HCT116 (cell line): ENCODE data around the gene OPN3. TPM values are rescaled to one million over a fixed set of nuclear protein-coding genes. Genes with fewer than 3 reads are reported as not detected.

Source experiments
- ATAC-seq: fragments of 200-7000 bp; cut with Tn5 transposase; 2 replicates; pipeline ENCODE4 v1.9.1; 2020; ENCODE audit warnings: mild to moderate bottlenecking, moderate library complexity
- BruUV-seq: library from RNA; stranded (reverse); fragments of 400-500 nt; replicated peaks from 2 replicates; lab custom pipeline; 2021; lab: Mats Ljungman, UMichigan
- CTCF ChIA-PET: fragments of 300-600 bp; sonication (Branson Sonifier 250); formaldehyde crosslinking; loops from one replicate; lab custom pipeline; 2021; ENCODE audit warnings: antibody characterized with exemption; lab: Charles Lee
- POLR2A ChIA-PET: fragments of 300-600, 350-600 bp; sonication (Branson Sonifier 250); formaldehyde crosslinking; loops from one replicate; lab custom pipeline; 2021; ENCODE audit warnings: antibody characterized with exemption; lab: Charles Lee
- RAD21 ChIA-PET, 2 experiments: fragments of 300-600 bp; sonication (Branson Sonifier 250); formaldehyde crosslinking; loops; one replicate each; lab custom pipeline; 2023; ENCODE audit warnings: low total read pairs in 2 of 2; ENCODE audit not compliant: uncharacterized antibody in 2 of 2, unreplicated experiment in 2 of 2, low non-redundant PET in 1 of 2; lab: Charles Lee
- DNase-seq: peaks from one replicate; pipeline ENCODE4 v3.0.0-alpha.2; 2010; ENCODE audit warnings: low read depth, low spot score
- H2AFZ ChIP-seq: fragments of 200-600 bp; shearing (Covaris generic), sonication (generic); 2 replicates; pipeline ENCODE4 v1.6.1; 2017; ENCODE audit warnings: low read depth, mixed run types, mixed read lengths, antibody characterized with exemption, low read length; ENCODE audit not compliant: poor library complexity, severe bottlenecking
- H3K27ac ChIP-seq: 2 replicates; pipeline ENCODE4 v1.5.1; 2012; ENCODE audit warnings: low read depth, low read length
- H3K27me3 ChIP-seq: fragments of 200-600 bp; sonication (generic); 2 replicates; pipeline ENCODE4 v1.6.1; 2016; ENCODE audit warnings: mixed run types, low read length, mixed read lengths; ENCODE audit not compliant: insufficient read depth
- H3K36me3 ChIP-seq, 2 experiments: fragments of 200-500 bp in 1 of 2; fragments of 200-600 bp in 1 of 2; sonication (Bioruptor generic) in 1 of 2; sonication (generic) in 1 of 2; 2 replicates each; pipeline versions ENCODE4 v1.5.1 to v1.6.1; 2014 to 2016; ENCODE audit warnings: low read length in 2 of 2, inconsistent platforms in 1 of 2, mixed read lengths in 1 of 2, mixed run types in 1 of 2; ENCODE audit not compliant: insufficient read depth in 2 of 2, control insufficient read depth in 1 of 2
- H3K4me1 ChIP-seq, 2 experiments: fragments of 200-600 bp in 1 of 2; sonication (generic) in 1 of 2; 2 replicates each; pipeline versions ENCODE4 v1.5.1 to v1.6.1; 2012 to 2017; ENCODE audit warnings: low read length in 2 of 2, inconsistent platforms in 1 of 2, mild to moderate bottlenecking in 1 of 2, mixed read lengths in 1 of 2, mixed run types in 1 of 2, moderate library complexity in 1 of 2; ENCODE audit not compliant: insufficient read depth in 2 of 2, control insufficient read depth in 1 of 2
- H3K4me2 ChIP-seq: fragments of 200-600 bp; sonication (generic); 2 replicates; pipeline ENCODE4 v1.6.1; 2017; ENCODE audit warnings: mixed run types, low read length, mixed read lengths
- H3K4me3 ChIP-seq, 2 experiments: fragments of 200-600 bp in 1 of 2; sonication (generic) in 1 of 2; replicated peaks in 1 of 2; 2 replicates each; pipeline ENCODE4 v1.5.1; 2011 to 2016; ENCODE audit warnings: low read length in 2 of 2, control low read depth in 1 of 2, low read depth in 1 of 2, mild to moderate bottlenecking in 1 of 2, mixed read lengths in 1 of 2, mixed run types in 1 of 2
- H3K79me2 ChIP-seq: fragments of 200-600 bp; sonication (generic); 2 replicates; pipeline ENCODE4 v1.6.1; 2017; ENCODE audit warnings: mild to moderate bottlenecking, mixed run types, low read length, moderate library complexity, mixed read lengths; ENCODE audit not compliant: insufficient read depth
- H3K9ac ChIP-seq: fragments of 200-600 bp; sonication (generic); 2 replicates; pipeline ENCODE4 v1.6.1; 2016; ENCODE audit warnings: low read length, mixed read lengths
- H3K9me2 ChIP-seq: fragments of 200-600 bp; sonication (generic), shearing (Covaris generic); 2 replicates; pipeline ENCODE4 v1.6.1; 2017; ENCODE audit warnings: mixed run types, mild to moderate bottlenecking, moderate library complexity; ENCODE audit not compliant: insufficient read depth
- H3K9me3 ChIP-seq, 2 experiments: fragments of 200-500 bp in 1 of 2; fragments of 200-600 bp in 1 of 2; sonication (Bioruptor generic) in 1 of 2; sonication (generic) in 1 of 2; 2 replicates each; pipeline ENCODE4 v1.6.1; 2014 to 2017; ENCODE audit warnings: low read length in 2 of 2, mixed read lengths in 2 of 2, inconsistent platforms in 1 of 2, low read depth in 1 of 2, mild to moderate bottlenecking in 1 of 2, mixed run types in 1 of 2, moderate library complexity in 1 of 2; ENCODE audit not compliant: control insufficient read depth in 1 of 2, insufficient read depth in 1 of 2
- H4K20me1 ChIP-seq: fragments of 200-600 bp; sonication (generic), shearing (Covaris generic); 2 replicates; pipeline ENCODE4 v1.6.1; 2017; ENCODE audit warnings: mixed run types, mild to moderate bottlenecking, moderate library complexity; ENCODE audit not compliant: insufficient read depth
- EGR1 ChIP-seq: IDR thresholded peaks from 2 replicates; pipeline ENCODE4 v1.6.1; 2012; ENCODE audit warnings: low read depth
- EZH2 ChIP-seq: fragments of 200-600 bp; sonication (generic); IDR thresholded peaks from 2 replicates; pipeline ENCODE4 v1.6.1; 2017; ENCODE audit warnings: antibody characterized with exemption, mixed run types
- JUND ChIP-seq: IDR thresholded peaks from 2 replicates; pipeline ENCODE4 v1.6.1; 2012
- POLR2AphosphoS5 ChIP-seq: IDR thresholded peaks from 2 replicates; pipeline ENCODE4 v1.6.1; 2011; ENCODE audit warnings: mild to moderate bottlenecking, low read depth, low read length, moderate library complexity
- RAD21 ChIP-seq: IDR thresholded peaks from 2 replicates; pipeline ENCODE4 v1.6.1; 2012; ENCODE audit warnings: low read depth, mild to moderate bottlenecking
- SP1 ChIP-seq: IDR thresholded peaks from 2 replicates; pipeline ENCODE4 v1.6.1; 2012; ENCODE audit warnings: low read depth
- SRF ChIP-seq: IDR thresholded peaks from 2 replicates; pipeline ENCODE4 v1.6.1; 2012; ENCODE audit warnings: low read depth
- TCF7L2 ChIP-seq: IDR thresholded peaks from 2 replicates; pipeline ENCODE4 v1.7.0; 2011; ENCODE audit warnings: borderline replicate concordance, inconsistent platforms; ENCODE audit not compliant: insufficient read depth, insufficient read length; ENCODE audit errors: extremely low read depth
- YY1 ChIP-seq: IDR thresholded peaks from 2 replicates; pipeline ENCODE4 v1.6.1; 2011; ENCODE audit warnings: low read length, low read depth, moderate library complexity, mild to moderate bottlenecking; ENCODE audit not compliant: insufficient replicate concordance; ENCODE audit errors: extremely low read depth
- ZNF274 ChIP-seq: fragments of 200-500 bp; sonication (Bioruptor generic); IDR thresholded peaks from 2 replicates; pipeline ENCODE4 v1.6.1; 2014; ENCODE audit warnings: mild to moderate bottlenecking, low read depth, low read length, inconsistent platforms
- intact Hi-C: fragments of 100-400 bp; cut with micrococcal nuclease; formaldehyde crosslinking; loops from 2 replicates; pipeline ENCODE4 v1.10.0; 2022
- total RNA-seq: library from RNA; stranded (reverse); gene quantifications from one replicate; pipeline ENCODE4 v1.2.1, GENCODE V29; 2021; ENCODE audit not compliant: unreplicated experiment
- TF ChIP-seq, protein P1 (sequence below): IDR thresholded peaks from 2 replicates; pipeline ENCODE4 v1.6.1; 2011; ENCODE audit warnings: mild to moderate bottlenecking, low read length, moderate library complexity; ENCODE audit not compliant: insufficient replicate concordance; ENCODE audit errors: extremely low read depth

The OPN3 gene
- total RNA-seq, 1 experiment from 2014 or later = 6.1 TPM

DNA sequence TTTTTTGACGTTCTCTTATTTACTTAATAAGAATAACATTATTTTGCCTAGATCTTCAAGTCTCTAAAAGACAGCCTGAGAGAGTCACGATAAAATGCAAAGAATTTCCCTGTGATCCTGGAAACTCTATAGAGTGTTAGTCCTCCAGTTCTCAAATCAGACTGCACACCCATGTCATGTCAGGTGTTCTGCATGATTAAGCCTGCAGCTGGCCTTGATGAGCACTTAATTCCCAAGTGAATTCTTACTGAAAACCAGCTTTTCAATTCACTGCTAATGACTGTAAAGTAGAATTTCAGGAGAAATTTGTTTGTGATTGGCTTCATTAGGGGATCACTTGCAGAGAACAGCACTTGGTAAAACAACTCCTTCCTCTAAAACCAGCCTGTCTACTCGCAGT lies 41.9 kb downstream of the OPN3 start:
- intact Hi-C loops = no loop called here
- ChIA-PET CTCF (interaction anchor here (1.2 kb wide), 1 partner anchor 13 kb away, joined by 4 read pairs; no protein-coding TSS in a partner anchor), RAD21 (no interaction called here), POLR2A (no interaction called here)
- no peaks in the 10 kb centered on the region for H3K36me3 ChIP-seq
- no peak overlapping the region for H3K4me2 ChIP-seq
- no peak for DNase-seq
- H2AFZ ChIP-seq = no peak overlapping the region
- H3K9me3 ChIP-seq = no peaks in the 10 kb centered on the region
- no peaks in the 10 kb centered on the region for H3K27me3 ChIP-seq
- no peaks in the 10 kb centered on the region for H4K20me1 ChIP-seq
- H3K4me3 ChIP-seq = no peak overlapping the region
- BruUV-seq = no TSS peak
- H3K9ac ChIP-seq = no peak overlapping the region
- TF ChIP-seq TCF7L2 = no peak
- TF ChIP-seq SRF = no peak
- no peak for TF ChIP-seq JUND
- no peak for TF ChIP-seq EGR1
- TF ChIP-seq ZNF274 = no peak
- TF ChIP-seq RAD21 = no peak
- no peak for TF ChIP-seq YY1
- TF ChIP-seq SP1 = no peak
- TF ChIP-seq, protein P1, sequence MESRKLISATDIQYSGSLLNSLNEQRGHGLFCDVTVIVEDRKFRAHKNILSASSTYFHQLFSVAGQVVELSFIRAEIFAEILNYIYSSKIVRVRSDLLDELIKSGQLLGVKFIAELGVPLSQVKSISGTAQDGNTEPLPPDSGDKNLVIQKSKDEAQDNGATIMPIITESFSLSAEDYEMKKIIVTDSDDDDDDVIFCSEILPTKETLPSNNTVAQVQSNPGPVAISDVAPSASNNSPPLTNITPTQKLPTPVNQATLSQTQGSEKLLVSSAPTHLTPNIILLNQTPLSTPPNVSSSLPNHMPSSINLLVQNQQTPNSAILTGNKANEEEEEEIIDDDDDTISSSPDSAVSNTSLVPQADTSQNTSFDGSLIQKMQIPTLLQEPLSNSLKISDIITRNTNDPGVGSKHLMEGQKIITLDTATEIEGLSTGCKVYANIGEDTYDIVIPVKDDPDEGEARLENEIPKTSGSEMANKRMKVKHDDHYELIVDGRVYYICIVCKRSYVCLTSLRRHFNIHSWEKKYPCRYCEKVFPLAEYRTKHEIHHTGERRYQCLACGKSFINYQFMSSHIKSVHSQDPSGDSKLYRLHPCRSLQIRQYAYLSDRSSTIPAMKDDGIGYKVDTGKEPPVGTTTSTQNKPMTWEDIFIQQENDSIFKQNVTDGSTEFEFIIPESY = no peak
- TF ChIP-seq POLR2AphosphoS5 = no peak
- no peak for TF ChIP-seq EZH2
- H3K27ac ChIP-seq = no peak overlapping the region
- ATAC-seq = no peak
- peaks cover 0 to 2% of the 10 kb centered on the region in 2 experiments; a peak in 1 of 4 replicates for H3K4me1 ChIP-seq
- no peaks in the 10 kb centered on the region for H3K79me2 ChIP-seq
- H3K9me2 ChIP-seq = no peaks in the 10 kb centered on the region
